GM19239 (cell line): ENCODE data around the gene ADAMTS2.

Experiments
- DNase-seq: peaks from one replicate; pipeline ENCODE4 v3.0.0; 2011; ENCODE audit warnings: low spot score; ENCODE audit not compliant: insufficient read length
- FAIRE-seq: peaks from 2 replicates; lab custom pipeline; 2011; peaks lifted over from hg19 to GRCh38; lab: Jason Lieb, UNC

The ADAMTS2 gene

GRCh38 chr5:179208706-179209358 lies 136.4 kb downstream of the ADAMTS2 start:
- DNase-seq, result no peak
- no peak for FAIRE-seq

DNA sequence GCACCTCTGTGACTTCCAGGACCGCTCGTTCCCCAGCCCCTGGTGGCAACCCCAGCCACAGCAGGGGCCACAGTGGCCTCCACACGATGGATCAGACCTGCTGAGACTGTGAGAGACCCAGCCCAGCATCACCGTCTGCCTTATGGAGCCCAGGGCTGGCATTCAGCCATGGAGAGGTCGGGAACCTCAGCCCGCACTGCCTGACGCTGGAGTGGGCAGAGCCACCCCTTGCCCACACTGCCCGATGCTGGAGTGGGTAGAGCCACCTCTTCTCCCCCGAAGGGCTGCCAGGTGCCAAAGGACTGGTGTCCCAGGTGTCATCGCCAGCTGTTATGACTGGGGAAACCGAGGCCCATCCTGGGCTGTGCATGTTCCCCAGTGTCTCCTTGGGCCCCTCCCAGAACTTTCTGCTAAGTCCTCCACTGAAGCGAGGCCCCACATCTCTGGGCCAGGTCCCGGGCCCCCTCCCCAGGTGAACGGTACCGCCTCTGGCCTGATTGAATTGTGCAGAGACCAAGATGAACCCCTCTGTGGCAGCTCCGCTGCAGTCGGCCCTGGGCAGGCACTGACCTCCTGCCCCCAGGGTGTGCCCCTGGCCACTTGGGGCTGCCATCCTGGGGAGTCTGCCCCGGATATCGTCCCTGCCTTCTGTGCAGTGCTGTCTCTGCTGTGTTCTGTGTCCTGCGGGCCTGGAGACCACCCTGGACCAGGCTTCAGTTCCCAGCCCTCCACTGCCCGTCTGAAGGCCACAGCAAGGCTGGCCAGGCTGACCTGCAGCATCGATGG lies 137.1 kb downstream of the ADAMTS2 start:
- FAIRE-seq (no peak), DNase-seq (no peak)

DNA sequence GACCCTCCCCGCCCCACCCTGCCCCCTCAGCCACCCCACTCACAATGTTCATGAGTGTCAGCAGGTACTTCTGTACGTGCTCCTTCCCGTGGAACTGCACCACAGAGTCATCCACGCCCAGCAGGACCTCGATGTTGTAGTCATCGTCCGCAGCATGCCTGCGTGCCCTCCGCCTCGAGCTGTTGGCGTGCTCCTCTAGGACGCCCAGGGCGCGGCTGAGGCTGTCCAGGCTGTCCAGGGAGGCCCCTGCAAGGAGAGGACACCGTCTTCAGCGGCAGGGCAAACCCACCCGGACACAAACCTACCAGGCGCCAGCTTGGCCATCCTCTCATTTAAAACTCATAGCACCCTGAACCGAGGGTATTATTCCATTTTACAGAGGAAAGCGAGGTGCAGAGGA lies 137.8 kb downstream of the ADAMTS2 start:
- DNase-seq (no peak), FAIRE-seq (no peak)

DNA sequence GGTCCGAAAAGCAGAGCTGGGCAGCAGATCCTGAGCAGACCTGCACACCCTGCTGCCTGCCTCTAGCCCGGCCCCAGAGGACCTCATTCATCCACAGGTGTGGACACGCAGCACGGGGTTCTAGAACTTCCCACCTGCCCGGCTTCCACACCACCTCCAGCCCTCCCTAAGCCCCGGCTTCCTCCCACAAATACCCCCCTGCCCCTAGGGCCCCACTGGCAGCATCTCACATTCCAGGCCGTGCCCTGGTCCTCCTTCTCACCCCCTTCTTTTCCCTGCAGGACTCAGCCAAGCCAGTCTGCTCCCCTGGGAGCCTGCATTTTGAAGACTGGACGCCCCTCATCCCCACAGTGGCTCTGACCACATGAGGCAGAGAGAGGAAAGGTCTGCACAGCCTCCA lies 138.9 kb downstream of the ADAMTS2 start:
- no peak for FAIRE-seq
- no peak for DNase-seq

GRCh38 chr5:179205277-179205676 lies 140.0 kb downstream of the ADAMTS2 start:
- DNase-seq (no peak), FAIRE-seq (no peak)

GRCh38 chr5:179204572-179204971 lies 140.7 kb downstream of the ADAMTS2 start:
- DNase-seq, result no peak
- FAIRE-seq, result no peak

DNA sequence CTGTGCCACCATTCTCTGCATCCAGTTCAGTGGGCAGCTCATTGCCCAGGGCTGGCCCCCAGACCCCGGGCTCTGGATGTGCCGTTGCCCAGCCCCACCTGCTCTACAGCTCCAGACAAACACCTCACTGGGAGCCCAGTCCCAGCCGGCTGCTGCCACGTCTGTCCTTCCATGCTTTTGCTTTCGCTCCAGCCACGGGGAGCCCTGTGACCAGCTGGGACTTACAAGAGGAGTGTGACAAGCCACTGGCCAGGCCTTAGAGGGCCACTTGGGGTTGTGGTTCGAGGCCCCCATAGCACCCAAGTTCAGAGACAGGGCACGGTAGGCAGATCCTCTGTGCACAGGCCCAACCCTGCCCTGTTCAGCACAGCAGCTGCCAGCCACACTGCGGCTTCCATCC lies 142.0 kb downstream of the ADAMTS2 start:
- FAIRE-seq, result no peak
- DNase-seq, result no peak

- FAIRE-seq (no peak), DNase-seq (no peak)
Measured at GRCh38 chr5:179201986-179202385, 143.3 kb downstream of the ADAMTS2 start.

- no peak for FAIRE-seq
- DNase-seq, result no peak
Measured at GRCh38 chr5:179199246-179199645, 146.0 kb downstream of the ADAMTS2 start.

DNA sequence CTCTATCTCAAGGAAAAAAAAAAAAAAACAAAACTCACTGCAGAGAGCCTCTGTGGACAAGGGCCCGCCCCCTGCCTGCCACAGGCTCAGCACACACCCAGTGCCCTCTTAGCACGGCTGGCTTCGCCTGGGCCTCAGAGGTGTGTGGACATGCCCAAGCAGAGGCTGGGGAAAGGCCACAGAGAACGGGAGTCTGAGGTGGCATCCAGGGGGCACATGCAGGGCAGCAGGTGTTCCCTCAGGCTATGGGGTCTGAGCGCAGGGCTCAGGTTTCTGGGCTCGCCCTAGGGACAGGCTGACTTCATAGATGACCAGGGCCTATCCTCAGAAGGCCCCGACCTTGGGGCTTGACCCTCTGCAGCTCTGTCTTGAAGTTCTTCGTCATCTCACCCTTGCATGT lies 146.4 kb downstream of the ADAMTS2 start:
- DNase-seq, result no peak
- FAIRE-seq, result no peak

- DNase-seq (no peak), FAIRE-seq (no peak)
Measured at GRCh38 chr5:179196405-179197079, 148.7 kb downstream of the ADAMTS2 start.

- no peak for DNase-seq
- FAIRE-seq, result no peak
Measured at GRCh38 chr5:179195561-179196404, 149.5 kb downstream of the ADAMTS2 start.

DNA sequence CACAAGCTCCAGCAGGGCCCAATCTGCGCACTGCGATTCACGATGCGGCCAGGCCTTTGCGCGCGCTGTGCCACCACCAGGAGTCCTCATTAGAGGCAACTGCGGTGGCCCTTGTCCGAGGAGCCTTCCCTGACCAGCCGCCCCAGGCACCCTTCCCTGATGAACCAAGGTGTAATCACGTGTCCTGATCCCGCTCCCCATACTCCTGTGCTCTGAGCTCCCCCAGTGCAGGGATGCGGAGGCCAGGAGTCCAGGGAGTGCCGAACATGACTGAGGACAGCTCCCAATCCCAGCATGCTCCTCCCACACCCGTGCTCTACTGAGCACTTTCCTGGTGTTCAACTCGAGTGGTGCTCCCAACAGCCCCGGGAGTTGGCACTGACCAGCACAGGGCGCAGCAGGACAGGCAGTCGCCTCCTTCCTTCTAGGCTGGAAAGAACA lies 150.3 kb downstream of the ADAMTS2 start:
- FAIRE-seq (no peak), DNase-seq (no peak)

GRCh38 chr5:179194201-179194910 lies 150.9 kb downstream of the ADAMTS2 start:
- FAIRE-seq (no peak), DNase-seq (no peak)

GRCh38 chr5:179193746-179194145 lies 151.5 kb downstream of the ADAMTS2 start:
- FAIRE-seq (no peak), DNase-seq (no peak)

- no peak for DNase-seq
- FAIRE-seq, result no peak
Measured at GRCh38 chr5:179192891-179193470, 152.3 kb downstream of the ADAMTS2 start.

DNA sequence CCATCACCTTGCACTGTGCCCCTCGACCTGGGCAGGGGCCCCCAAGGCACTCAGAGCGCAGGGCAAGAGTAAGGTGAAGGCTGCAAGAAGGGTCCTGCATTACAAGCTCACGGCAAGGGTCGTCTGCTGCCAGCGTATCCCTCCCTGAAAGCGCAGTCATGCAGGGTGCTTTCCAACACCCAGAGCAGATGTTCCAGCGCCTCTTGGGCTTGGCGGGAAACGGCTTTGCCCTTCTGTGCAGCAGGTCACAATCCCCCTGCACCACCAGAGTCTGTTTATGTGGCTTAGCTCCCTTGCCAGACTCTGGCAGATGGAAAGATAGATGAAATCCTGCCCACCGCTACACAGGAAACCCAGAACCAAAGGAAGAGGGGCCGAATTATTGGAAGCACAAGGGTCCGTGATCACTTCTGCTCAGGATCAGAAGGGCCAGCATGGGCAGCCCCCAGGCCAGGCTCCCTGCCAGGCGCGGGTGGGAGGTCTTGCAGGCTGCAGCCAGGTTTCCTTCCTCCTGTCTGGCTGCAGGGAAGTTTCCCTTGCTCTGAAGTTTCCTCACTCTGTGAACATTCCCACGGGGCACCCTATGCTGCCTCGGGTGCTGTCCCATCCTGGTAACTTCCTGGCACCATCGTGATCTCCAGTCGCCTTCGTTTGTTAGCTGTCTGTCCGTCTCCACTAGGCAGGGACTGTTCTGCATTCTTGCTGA lies 152.9 kb downstream of the ADAMTS2 start:
- DNase-seq (no peak), FAIRE-seq (no peak)

- FAIRE-seq (no peak), DNase-seq (no peak)
Measured at GRCh38 chr5:179191506-179192184, 153.6 kb downstream of the ADAMTS2 start.
